ENCODE results near the gene COMMD2.

Gene COMMD2

DNA sequence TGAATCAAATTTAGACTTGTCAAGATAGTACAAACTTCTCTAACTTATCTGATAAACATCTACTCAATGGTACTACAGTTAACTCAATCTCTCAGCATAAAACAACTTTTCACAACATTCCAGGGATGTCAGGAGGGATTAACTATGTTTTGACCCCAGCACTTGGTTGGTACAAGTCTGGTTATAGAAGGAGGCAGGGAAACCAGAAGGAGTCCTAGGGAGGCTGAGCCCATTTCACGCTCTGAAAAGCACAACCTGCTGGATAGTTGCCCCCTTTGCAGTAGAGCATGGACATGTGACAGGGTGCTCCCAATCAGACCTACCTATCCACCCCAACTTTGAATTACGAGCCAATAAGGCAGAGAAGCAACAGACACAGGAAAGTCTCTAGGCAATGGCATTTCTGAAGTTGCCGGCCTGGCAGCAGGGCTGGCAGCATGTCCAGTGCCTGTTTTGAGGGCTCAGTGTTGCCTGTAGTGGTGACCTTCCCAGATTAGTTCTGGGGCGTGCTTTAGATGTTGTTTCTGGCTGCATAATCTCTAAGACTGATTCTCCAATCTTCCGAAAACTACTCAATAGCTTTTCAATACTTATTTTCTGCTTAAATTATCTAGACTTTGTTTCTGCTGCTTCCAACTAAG, 31.9 kb upstream of the COMMD2 start:
- H3K4me1 ChIP-seq (ENCODE audit: low read depth, poor library complexity, severe bottlenecking), result no peaks in the 10 kb centered on the region
- H3K36me3 ChIP-seq (ENCODE audit: insufficient read depth), result no peaks in the 10 kb centered on the region
- no peaks in the 10 kb centered on the region for H3K27me3 ChIP-seq (ENCODE audit: insufficient read depth, low read depth)
- TF ChIP-seq, protein P1, sequence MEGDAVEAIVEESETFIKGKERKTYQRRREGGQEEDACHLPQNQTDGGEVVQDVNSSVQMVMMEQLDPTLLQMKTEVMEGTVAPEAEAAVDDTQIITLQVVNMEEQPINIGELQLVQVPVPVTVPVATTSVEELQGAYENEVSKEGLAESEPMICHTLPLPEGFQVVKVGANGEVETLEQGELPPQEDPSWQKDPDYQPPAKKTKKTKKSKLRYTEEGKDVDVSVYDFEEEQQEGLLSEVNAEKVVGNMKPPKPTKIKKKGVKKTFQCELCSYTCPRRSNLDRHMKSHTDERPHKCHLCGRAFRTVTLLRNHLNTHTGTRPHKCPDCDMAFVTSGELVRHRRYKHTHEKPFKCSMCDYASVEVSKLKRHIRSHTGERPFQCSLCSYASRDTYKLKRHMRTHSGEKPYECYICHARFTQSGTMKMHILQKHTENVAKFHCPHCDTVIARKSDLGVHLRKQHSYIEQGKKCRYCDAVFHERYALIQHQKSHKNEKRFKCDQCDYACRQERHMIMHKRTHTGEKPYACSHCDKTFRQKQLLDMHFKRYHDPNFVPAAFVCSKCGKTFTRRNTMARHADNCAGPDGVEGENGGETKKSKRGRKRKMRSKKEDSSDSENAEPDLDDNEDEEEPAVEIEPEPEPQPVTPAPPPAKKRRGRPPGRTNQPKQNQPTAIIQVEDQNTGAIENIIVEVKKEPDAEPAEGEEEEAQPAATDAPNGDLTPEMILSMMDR (conservative IDR thresholded peaks at IDR 0.05; ENCODE audit: low read depth, low read length), result no peak
- no peaks in the 10 kb centered on the region for H3K79me2 ChIP-seq (ENCODE audit: insufficient read depth, low read depth)
- H2AFZ ChIP-seq (ENCODE audit: low read depth), result no peak overlapping the region
- no peaks in the 10 kb centered on the region for H4K20me1 ChIP-seq (ENCODE audit: insufficient read depth)
- H3K4me2 ChIP-seq, result no peak overlapping the region
- H3K27ac ChIP-seq, result no peak overlapping the region
- H3K4me3 ChIP-seq (IDR thresholded peaks at IDR 0.05; ENCODE audit: insufficient read depth, low read depth, low read length), result no peak overlapping the region
- H3K9ac ChIP-seq, result no peak overlapping the region

DNA sequence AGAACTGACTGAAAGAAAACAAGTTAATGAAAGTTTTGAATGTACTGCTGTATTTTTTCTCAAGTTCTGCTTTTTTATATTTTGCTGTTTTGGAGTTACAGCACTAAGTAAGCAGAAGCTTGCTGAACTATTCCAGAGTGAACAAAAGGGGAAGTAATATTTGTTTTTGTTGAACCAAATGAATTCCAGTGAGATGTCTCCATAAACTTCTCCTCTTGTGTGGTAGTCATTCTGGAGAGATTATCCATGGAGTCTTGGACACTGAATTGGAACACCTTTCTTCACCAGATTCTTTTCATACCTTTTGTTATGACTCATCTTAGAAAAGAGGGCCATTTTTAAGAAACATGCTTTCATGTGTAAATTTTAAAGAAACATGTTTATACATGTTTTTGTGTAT, 31.3 kb upstream of the COMMD2 start:
- Histone ChIP-seq H3K4me2 (no peak overlapping the region), H3K9ac (no peak overlapping the region), H3K27ac (no peak overlapping the region), H4K20me1 (ENCODE audit: insufficient read depth) (no peaks in the 10 kb centered on the region), H3K4me1 (ENCODE audit: low read depth, poor library complexity, severe bottlenecking) (no peaks in the 10 kb centered on the region), H3K4me3 (IDR thresholded peaks at IDR 0.05; ENCODE audit: insufficient read depth, low read depth, low read length) (no peak overlapping the region), H3K36me3 (ENCODE audit: insufficient read depth) (no peaks in the 10 kb centered on the region), H3K79me2 (ENCODE audit: insufficient read depth, low read depth) (no peaks in the 10 kb centered on the region), H2AFZ (ENCODE audit: low read depth) (no peak overlapping the region), H3K27me3 (ENCODE audit: insufficient read depth, low read depth) (no peaks in the 10 kb centered on the region)
- TF ChIP-seq, protein P1 (conservative IDR thresholded peaks at IDR 0.05; ENCODE audit: low read depth, low read length), result no peak

DNA sequence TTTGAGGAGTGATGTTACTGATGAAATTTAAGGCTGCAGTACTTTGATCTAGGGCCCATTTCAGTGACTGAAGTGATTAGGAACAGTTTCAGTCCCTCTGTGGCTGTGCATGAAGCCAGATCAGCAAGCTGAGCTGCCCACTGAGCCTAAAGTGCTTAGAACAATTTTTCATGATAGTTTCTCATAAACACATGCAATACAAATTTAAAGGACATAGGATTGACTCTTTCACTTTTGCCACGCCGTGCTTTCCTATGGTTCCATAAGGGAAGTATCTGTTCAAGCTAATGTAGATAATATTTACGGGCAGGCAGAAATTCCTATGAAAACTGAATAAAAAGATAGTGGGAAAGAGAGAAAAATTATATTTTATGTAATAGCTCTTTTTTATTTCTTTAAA, 29.5 kb upstream of the COMMD2 start:
- Histone ChIP-seq H3K79me2 (ENCODE audit: insufficient read depth, low read depth) (no peaks in the 10 kb centered on the region), H4K20me1 (ENCODE audit: insufficient read depth) (no peaks in the 10 kb centered on the region), H3K9ac (no peak overlapping the region), H2AFZ (ENCODE audit: low read depth) (no peak overlapping the region), H3K4me3 (IDR thresholded peaks at IDR 0.05; ENCODE audit: insufficient read depth, low read depth, low read length) (no peak overlapping the region), H3K4me1 (ENCODE audit: low read depth, poor library complexity, severe bottlenecking) (no peaks in the 10 kb centered on the region), H3K4me2 (no peak overlapping the region), H3K36me3 (ENCODE audit: insufficient read depth) (no peaks in the 10 kb centered on the region), H3K27ac (no peak overlapping the region), H3K27me3 (ENCODE audit: insufficient read depth, low read depth) (no peaks in the 10 kb centered on the region)
- TF ChIP-seq, protein P1 (conservative IDR thresholded peaks at IDR 0.05; ENCODE audit: low read depth, low read length), result no peak

DNA sequence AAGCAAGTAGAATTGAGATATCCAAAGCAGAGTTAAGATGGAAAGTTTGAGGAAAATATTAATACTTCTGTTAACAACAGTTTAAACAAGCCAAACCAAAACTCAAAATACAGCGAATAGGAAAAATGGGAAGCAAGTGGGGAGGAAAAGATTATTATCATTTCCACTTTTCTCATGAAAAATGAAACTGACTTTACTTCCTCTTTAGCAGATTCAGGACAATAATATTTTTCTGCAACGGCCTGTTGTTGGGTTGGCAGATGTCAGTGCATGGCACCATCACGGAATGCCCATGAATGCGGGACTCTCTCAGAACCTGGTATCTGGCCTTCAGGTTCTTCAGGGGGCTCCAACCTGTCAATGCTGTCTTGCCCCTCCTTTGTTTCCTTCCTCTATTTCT, 28.9 kb upstream of the COMMD2 start:
- Histone ChIP-seq H3K27me3 (ENCODE audit: insufficient read depth, low read depth) (no peaks in the 10 kb centered on the region), H3K79me2 (ENCODE audit: insufficient read depth, low read depth) (no peaks in the 10 kb centered on the region), H3K9ac (no peak overlapping the region), H3K4me3 (IDR thresholded peaks at IDR 0.05; ENCODE audit: insufficient read depth, low read depth, low read length) (no peak overlapping the region), H2AFZ (ENCODE audit: low read depth) (no peak overlapping the region), H3K4me1 (ENCODE audit: low read depth, poor library complexity, severe bottlenecking) (no peaks in the 10 kb centered on the region), H3K27ac (no peak overlapping the region), H3K36me3 (ENCODE audit: insufficient read depth) (no peaks in the 10 kb centered on the region), H3K4me2 (no peak overlapping the region), H4K20me1 (ENCODE audit: insufficient read depth) (no peaks in the 10 kb centered on the region)
- TF ChIP-seq, protein P1 (conservative IDR thresholded peaks at IDR 0.05; ENCODE audit: low read depth, low read length), result no peak

All from KMS-11 (cell line).